Keratinocyte (primary cell): Measurements from ENCODE around the gene NRP1. TPM values are rescaled to one million over a fixed set of nuclear protein-coding genes. Genes with fewer than 3 reads are reported as not detected.

Experiments used
- DNase-seq: peaks from one replicate; pipeline ENCODE4 v3.0.0-alpha.2; 2011; ENCODE audit warnings: low read depth, missing footprints, low spot score
- FAIRE-seq: peaks from 2 replicates; lab custom pipeline; 2011; peaks lifted over from hg19 to GRCh38; lab: Jason Lieb, UNC
- H2AFZ ChIP-seq: 2 replicates; pipeline ENCODE4 v1.6.0; 2012; ENCODE audit warnings: low read length, control low read depth, inconsistent platforms; ENCODE audit not compliant: control insufficient read depth
- H3K27ac ChIP-seq: 2 replicates; pipeline ENCODE4 v1.5.1; 2011; ENCODE audit warnings: low read length; ENCODE audit not compliant: control insufficient read depth, insufficient read depth
- H3K27me3 ChIP-seq: 3 replicates; pipeline ENCODE4 v1.6.0; 2011; ENCODE audit warnings: low read length; ENCODE audit not compliant: control insufficient read depth, insufficient read depth; ENCODE audit errors: extremely low read depth
- H3K36me3 ChIP-seq, 2 experiments: 2 replicates in 1 of 2; 3 replicates in 1 of 2; pipeline ENCODE4 v1.5.1; 2011; ENCODE audit warnings: low read length in 2 of 2, mild to moderate bottlenecking in 1 of 2; ENCODE audit not compliant: control insufficient read depth in 2 of 2, insufficient read depth in 2 of 2; ENCODE audit errors: extremely low read depth in 1 of 2
- H3K4me1 ChIP-seq: 3 replicates; pipeline ENCODE4 v1.5.1; 2011; ENCODE audit warnings: low read length; ENCODE audit not compliant: control insufficient read depth, insufficient read depth; ENCODE audit errors: extremely low read depth
- H3K4me2 ChIP-seq: 3 replicates; pipeline ENCODE4 v1.6.0; 2011; ENCODE audit warnings: low read depth, low read length; ENCODE audit not compliant: control insufficient read depth, insufficient read depth; ENCODE audit errors: extremely low read depth
- H3K4me3 ChIP-seq, 3 experiments: fragments of 200-600 bp in 1 of 3; sonication (generic) in 1 of 3; 2 replicates in 2 of 3; 3 replicates in 1 of 3; pipeline ENCODE4 v1.5.1; 2011 to 2016; ENCODE audit warnings: low read length in 3 of 3, mild to moderate bottlenecking in 3 of 3, control low read depth in 2 of 3, inconsistent platforms in 1 of 3, low read depth in 1 of 3, mixed read lengths in 1 of 3, mixed run types in 1 of 3, moderate library complexity in 1 of 3; ENCODE audit not compliant: control insufficient read depth in 2 of 3, insufficient read depth in 2 of 3; ENCODE audit errors: extremely low read depth in 1 of 3
- H3K79me2 ChIP-seq: 2 replicates; pipeline ENCODE4 v1.6.0; 2012; ENCODE audit warnings: low read length; ENCODE audit not compliant: control insufficient read depth, insufficient read depth
- H3K9ac ChIP-seq: 3 replicates; pipeline ENCODE4 v1.6.0; 2011; ENCODE audit warnings: low read length; ENCODE audit not compliant: control insufficient read depth, insufficient read depth; ENCODE audit errors: extremely low read depth
- H3K9me1 ChIP-seq: 3 replicates; pipeline ENCODE4 v1.6.0; 2011; ENCODE audit warnings: low read length; ENCODE audit not compliant: control insufficient read depth, insufficient read depth; ENCODE audit errors: extremely low read depth
- H3K9me3 ChIP-seq: 2 replicates; pipeline ENCODE4 v1.5.1; 2012; ENCODE audit warnings: low read depth, low read length; ENCODE audit not compliant: control insufficient read depth
- H4K20me1 ChIP-seq: 3 replicates; pipeline ENCODE4 v1.6.0; 2011; ENCODE audit warnings: low read length; ENCODE audit not compliant: control insufficient read depth, insufficient read depth; ENCODE audit errors: extremely low read depth
- EZH2 ChIP-seq: IDR thresholded peaks from one replicate; pipeline ENCODE4 v1.6.1; 2012; ENCODE audit warnings: inconsistent platforms, mild to moderate bottlenecking, low read length, moderate library complexity
- dilution Hi-C: fragments of 300-500 bp; cut with MboI; formaldehyde crosslinking; loops from one replicate; pipeline ENCODE4 v1.7.0; 2020; ENCODE audit warnings: low sequenced_read_pairs; ENCODE audit not compliant: extremely low pct_ligation_motif_present
- polyA plus RNA-seq, 5 experiments: library from polyadenylated mRNA; depleted of rRNA in 3 of 5; stranded (reverse) in 3 of 5; stranded (forward) in 1 of 5; unstranded in 1 of 5; fragments of >200 nt; gene quantifications; 1 replicate in 1 of 5; 2 replicates in 3 of 5; 3 replicates in 1 of 5; pipeline versions ENCODE4 v1.2.1 to v1.2.3, GENCODE V29; 2011 to 2012; ENCODE audit warnings: missing spikeins in 2 of 5, low read depth in 1 of 5, low replicate concordance in 1 of 5
- TF ChIP-seq, protein P1 (sequence below), 3 experiments: IDR thresholded peaks in 1 of 3; conservative IDR thresholded peaks in 1 of 3; optimal IDR thresholded peaks in 1 of 3; 2 replicates in 2 of 3; 3 replicates in 1 of 3; pipeline versions ENCODE3 to v1.5.1; 2011; ENCODE audit warnings: low read length in 3 of 3, mild to moderate bottlenecking in 3 of 3, moderate library complexity in 2 of 3, control low read depth in 1 of 3, inconsistent platforms in 1 of 3; ENCODE audit not compliant: insufficient read depth in 2 of 3; ENCODE audit errors: extremely low read depth in 1 of 3

NRP1 gene
- polyA plus RNA-seq, 1 donor (not counting 4 experiments of a cell fraction or from before 2014, with no cell fraction given): 36.2 TPM

DNA sequence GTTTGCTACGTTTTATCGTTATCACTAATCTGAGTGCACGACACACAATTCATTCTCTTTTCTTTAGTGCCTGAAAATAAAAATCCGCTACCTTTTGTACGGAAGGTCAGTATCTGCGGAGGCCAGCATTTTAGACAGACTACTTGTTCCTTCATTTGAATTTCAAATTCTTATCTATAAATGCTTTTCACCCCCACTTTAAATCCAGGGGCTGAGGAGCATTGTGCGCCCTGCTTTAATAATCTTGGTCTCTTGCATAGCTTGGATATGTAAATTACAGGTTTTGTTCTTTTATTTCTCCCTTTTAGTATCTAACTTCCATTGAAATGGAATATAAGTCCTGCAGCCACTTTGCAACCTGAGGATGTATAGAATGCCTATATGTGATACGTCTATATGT is 44.7 kb downstream of the NRP1 start:
- H3K9ac ChIP-seq: no peak overlapping the region
- FAIRE-seq (no peak), DNase-seq (no peak)
- no peak overlapping the region for H2AFZ ChIP-seq
- H3K4me2 ChIP-seq: no peak overlapping the region
- no peak overlapping the region for H3K4me3 ChIP-seq
- H3K9me1 ChIP-seq: no peaks in the 10 kb centered on the region
- peaks cover 63% of the 10 kb centered on the region for H3K79me2 ChIP-seq
- no peaks in the 10 kb centered on the region for H3K36me3 ChIP-seq
- H3K9me3 ChIP-seq: no peaks in the 10 kb centered on the region
- H4K20me1 ChIP-seq: no peaks in the 10 kb centered on the region
- no peak overlapping the region for H3K27ac ChIP-seq
- peaks cover 25% of the 10 kb centered on the region for H3K4me1 ChIP-seq
- TF ChIP-seq EZH2: no peak
- TF ChIP-seq, protein P1, sequence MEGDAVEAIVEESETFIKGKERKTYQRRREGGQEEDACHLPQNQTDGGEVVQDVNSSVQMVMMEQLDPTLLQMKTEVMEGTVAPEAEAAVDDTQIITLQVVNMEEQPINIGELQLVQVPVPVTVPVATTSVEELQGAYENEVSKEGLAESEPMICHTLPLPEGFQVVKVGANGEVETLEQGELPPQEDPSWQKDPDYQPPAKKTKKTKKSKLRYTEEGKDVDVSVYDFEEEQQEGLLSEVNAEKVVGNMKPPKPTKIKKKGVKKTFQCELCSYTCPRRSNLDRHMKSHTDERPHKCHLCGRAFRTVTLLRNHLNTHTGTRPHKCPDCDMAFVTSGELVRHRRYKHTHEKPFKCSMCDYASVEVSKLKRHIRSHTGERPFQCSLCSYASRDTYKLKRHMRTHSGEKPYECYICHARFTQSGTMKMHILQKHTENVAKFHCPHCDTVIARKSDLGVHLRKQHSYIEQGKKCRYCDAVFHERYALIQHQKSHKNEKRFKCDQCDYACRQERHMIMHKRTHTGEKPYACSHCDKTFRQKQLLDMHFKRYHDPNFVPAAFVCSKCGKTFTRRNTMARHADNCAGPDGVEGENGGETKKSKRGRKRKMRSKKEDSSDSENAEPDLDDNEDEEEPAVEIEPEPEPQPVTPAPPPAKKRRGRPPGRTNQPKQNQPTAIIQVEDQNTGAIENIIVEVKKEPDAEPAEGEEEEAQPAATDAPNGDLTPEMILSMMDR (optimal IDR thresholded peaks at IDR 0.05 in 1 of 3, IDR thresholded peaks at IDR 0.05 in 1 of 3, conservative IDR thresholded peaks at IDR 0.05 in 1 of 3; ENCODE audit: extremely low read depth in 1 of 3, insufficient read depth in 2 of 3, low read length in 3 of 3): no peak
- no peaks in the 10 kb centered on the region for H3K27me3 ChIP-seq
- dilution Hi-C loops: no loop called here

GRCh38 chr10:33288127-33288526 is 46.3 kb downstream of the NRP1 start:
- H3K27me3 ChIP-seq: no peaks in the 10 kb centered on the region
- no peaks in the 10 kb centered on the region for H3K9me3 ChIP-seq
- DNase-seq (no peak), FAIRE-seq (no peak)
- no peaks in the 10 kb centered on the region for H3K36me3 ChIP-seq
- dilution Hi-C loops: no loop called here
- no peak overlapping the region for H3K27ac ChIP-seq
- peaks cover 25% of the 10 kb centered on the region for H3K4me1 ChIP-seq
- no peaks in the 10 kb centered on the region for H3K9me1 ChIP-seq
- H3K4me3 ChIP-seq: no peak overlapping the region
- no peak overlapping the region for H2AFZ ChIP-seq
- H4K20me1 ChIP-seq: no peaks in the 10 kb centered on the region
- H3K4me2 ChIP-seq: no peak overlapping the region
- peaks cover 58% of the 10 kb centered on the region for H3K79me2 ChIP-seq
- TF ChIP-seq, protein P1 (optimal IDR thresholded peaks at IDR 0.05 in 1 of 3, IDR thresholded peaks at IDR 0.05 in 1 of 3, conservative IDR thresholded peaks at IDR 0.05 in 1 of 3; ENCODE audit: extremely low read depth in 1 of 3, insufficient read depth in 2 of 3, low read length in 3 of 3): no peak
- no peak for TF ChIP-seq EZH2
- no peak overlapping the region for H3K9ac ChIP-seq
